Stimulated activated naive CD8-positive, alpha-beta T cell treated with anti-CD3 and anti-CD28 coated beads, Interleukin-15, amount 100 ng/mL, for 72 hours (primary cell): Measurements from ENCODE around the gene CHDH.
A peak's percentile ranks its signal among the peaks of the same experiment; 100 is the strongest.

ENCODE experiments used
- ATAC-seq: fragments of 150-1000 bp; cut with Tn5 transposase; 2 replicates; pipeline ENCODE4 v1.10.0; 2021; ENCODE audit warnings: mild to moderate bottlenecking, moderate library complexity
- DNase-seq, 2 donors: peaks; one replicate each; pipeline ENCODE4 v3.0.0; 2021 to 2022
- H3K27ac Mint-ChIP-seq, 2 donors: one replicate each; pipeline ENCODE4 v1.8.0; 2022; ENCODE audit warnings: mild to moderate bottlenecking in 2 of 2, mixed read lengths in 2 of 2, moderate library complexity in 2 of 2
- H3K27me3 Mint-ChIP-seq: one replicate; pipeline ENCODE4 v1.8.0; 2022; ENCODE audit warnings: mixed read lengths
- H3K4me1 Mint-ChIP-seq: one replicate; pipeline ENCODE4 v1.8.0; 2022; ENCODE audit warnings: mild to moderate bottlenecking, mixed read lengths
- H3K4me3 Mint-ChIP-seq, 2 donors: one replicate each; pipeline ENCODE4 v1.8.0; 2022; ENCODE audit warnings: mild to moderate bottlenecking in 2 of 2, mixed read lengths in 2 of 2, moderate library complexity in 1 of 2
- H3K9me3 Mint-ChIP-seq, 2 donors: one replicate each; pipeline ENCODE4 v1.8.0; 2022; ENCODE audit warnings: mixed read lengths in 2 of 2

The CHDH gene

DNA sequence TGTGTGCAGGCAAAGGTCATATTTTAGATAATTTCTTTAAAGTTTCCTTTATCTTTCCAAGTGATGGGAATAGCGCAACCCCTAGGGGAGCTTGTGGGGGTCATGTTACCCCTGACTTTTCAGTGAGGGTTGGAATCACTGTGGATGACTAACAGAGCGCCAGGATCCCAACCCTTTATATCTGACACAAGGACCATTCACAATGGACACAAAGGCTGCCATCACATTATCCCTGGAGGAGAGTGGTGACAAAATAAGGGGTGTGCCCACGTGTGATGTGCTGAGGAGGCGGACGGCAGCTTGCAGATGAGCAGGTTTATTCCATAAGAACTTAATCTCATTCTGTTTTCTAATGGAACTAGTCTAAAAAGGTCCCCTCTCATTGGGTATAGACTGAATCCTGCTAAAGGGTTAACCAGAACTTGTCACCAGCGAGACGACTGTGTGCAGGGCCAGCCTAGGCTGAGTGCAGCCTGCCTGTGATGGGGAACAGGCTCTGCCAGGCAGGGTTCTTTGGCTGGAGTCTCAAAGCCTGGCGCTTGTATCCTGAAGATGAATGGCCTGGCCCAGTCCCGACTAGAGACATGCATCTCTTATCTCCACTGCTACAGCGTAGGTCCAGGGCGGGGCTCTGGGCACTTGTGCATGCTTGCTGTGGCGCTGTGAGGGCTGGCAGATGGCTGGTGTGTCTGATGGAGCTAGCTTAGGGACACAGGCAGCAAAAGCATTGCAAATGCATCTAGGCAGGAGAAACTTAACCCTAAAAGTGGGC, 50.2 kb downstream of the CHDH start:
- Mint-ChIP-seq H3K27me3 (peaks cover 15% of the 10 kb centered on the region), H3K4me1 (no peaks in the 10 kb centered on the region), H3K27ac (no peak overlapping the region), H3K4me3 (no peak overlapping the region), H3K9me3 (no peaks in the 10 kb centered on the region)
- ATAC-seq (no peak), DNase-seq (no peak)

DNA sequence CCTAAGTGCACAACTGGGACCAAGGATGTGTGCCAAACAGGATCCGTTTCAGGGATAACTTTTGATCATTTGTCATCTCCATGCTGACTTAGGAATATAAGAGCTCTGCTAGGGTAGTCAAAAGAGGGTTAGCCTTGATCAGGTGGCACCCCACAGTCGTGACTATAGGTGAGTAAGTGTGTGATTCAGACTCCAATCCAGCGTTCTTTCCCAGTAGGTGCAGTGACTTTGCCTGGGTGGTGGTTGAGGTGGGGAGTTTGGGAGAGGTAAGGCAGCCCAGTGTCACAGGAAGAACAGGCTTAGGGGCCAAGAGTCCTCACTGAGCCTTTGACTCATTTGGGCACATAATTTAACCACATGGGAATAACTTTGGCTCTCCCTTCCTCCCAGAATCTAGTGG, 51.0 kb downstream of the CHDH start:
- ATAC-seq (no peak), DNase-seq (no peak)
- Mint-ChIP-seq H3K4me3 (no peak overlapping the region), H3K27ac (no peak overlapping the region), H3K4me1 (no peaks in the 10 kb centered on the region), H3K9me3 (no peaks in the 10 kb centered on the region), H3K27me3 (peaks cover 16% of the 10 kb centered on the region)

DNA sequence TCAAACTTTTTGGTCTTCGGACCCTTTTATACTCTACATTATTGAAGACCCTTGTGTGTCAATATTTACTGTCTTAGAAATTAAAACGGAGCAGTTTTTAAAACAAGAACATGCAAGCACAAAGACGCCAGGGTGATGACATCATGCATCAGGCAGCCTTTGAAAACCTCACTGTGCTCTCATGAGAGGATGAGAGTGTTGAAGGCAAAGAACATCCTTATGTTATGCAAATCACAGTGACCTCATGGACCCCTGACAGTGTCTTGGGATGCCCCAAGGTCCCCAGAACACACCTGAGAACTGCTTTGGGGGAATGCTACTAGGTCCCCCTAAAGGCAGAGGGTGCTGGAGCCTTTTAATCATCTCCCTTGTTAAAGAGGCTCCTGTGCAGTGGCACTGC, 51.6 kb downstream of the CHDH start:
- peaks cover 22% of the 10 kb centered on the region for H3K27me3 Mint-ChIP-seq
- no peak overlapping the region for H3K4me3 Mint-ChIP-seq
- ATAC-seq = no peak
- H3K4me1 Mint-ChIP-seq = no peaks in the 10 kb centered on the region
- no peak for DNase-seq
- H3K9me3 Mint-ChIP-seq = no peaks in the 10 kb centered on the region
- H3K27ac Mint-ChIP-seq = no peak overlapping the region

DNA sequence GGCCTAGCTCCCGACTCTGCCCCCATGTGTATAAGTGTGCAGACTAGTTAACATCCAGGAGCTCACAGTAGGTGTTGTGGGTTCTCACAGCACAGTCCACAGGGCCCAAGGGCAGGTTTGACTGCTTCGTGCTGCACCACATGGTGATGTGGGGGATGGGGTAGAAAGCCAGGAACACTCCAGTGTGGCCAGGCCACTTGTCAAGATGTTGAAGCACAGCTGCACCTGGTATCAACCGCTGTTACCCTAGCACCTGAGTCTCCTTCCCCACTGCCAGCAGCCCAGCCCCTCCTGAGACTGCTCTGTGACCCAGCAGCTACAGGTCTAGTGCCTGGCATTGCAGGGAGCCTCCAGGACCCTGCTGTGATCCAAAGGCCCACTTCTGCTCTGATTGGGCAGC, 53.4 kb downstream of the CHDH start:
- DNase-seq = no peak
- Mint-ChIP-seq H3K27me3 (peaks cover 29% of the 10 kb centered on the region), H3K27ac (no peak overlapping the region), H3K4me1 (no peaks in the 10 kb centered on the region), H3K9me3 (no peaks in the 10 kb centered on the region), H3K4me3 (no peak overlapping the region)
- ATAC-seq = no peak

DNA sequence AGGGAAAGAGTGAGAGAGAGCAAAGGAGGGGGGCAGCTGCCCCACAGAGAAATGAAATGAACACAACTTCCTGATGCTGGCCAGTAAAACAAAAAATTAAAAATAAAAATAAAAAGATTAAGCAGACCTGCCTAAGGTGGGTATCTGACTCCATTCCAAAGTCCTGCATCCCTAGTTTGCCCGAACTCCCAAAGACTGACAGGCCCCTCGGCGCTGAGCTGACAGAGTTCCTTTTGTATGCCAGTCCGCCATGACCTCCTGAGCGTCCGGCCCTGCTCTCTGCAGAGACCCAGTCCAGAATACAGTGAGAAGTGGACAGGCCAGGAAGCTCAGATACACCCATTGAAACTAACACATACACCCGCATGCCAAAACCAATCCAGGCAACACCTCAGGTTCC, 54.9 kb downstream of the CHDH start:
- no peaks in the 10 kb centered on the region for H3K4me1 Mint-ChIP-seq
- H3K27me3 Mint-ChIP-seq = peaks cover 36% of the 10 kb centered on the region
- ATAC-seq = no peak
- H3K4me3 Mint-ChIP-seq = no peak overlapping the region
- no peaks in the 10 kb centered on the region for H3K9me3 Mint-ChIP-seq
- H3K27ac Mint-ChIP-seq = no peak overlapping the region
- DNase-seq = no peak

DNA sequence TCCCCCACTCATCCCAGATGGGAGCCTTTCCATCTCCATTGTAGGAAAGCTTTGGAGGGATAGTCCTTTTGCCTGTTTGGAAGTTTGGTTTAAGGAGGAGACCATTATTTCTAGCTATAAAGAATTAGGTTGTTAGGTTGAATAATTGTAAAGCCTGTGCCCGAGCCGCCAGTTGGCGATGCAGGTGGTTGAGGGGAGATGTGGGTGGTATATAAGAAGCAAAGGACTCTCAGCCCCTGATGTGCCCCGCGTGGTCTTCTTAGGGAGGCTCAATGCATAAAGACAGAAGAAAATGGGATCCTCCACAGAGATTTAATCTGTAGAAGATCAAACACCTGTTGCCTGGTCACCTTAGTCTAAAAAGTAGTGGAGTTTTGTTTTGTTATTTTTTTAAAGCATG, 55.7 kb downstream of the CHDH start:
- no peak for ATAC-seq
- no peak overlapping the region for H3K4me3 Mint-ChIP-seq

DNA sequence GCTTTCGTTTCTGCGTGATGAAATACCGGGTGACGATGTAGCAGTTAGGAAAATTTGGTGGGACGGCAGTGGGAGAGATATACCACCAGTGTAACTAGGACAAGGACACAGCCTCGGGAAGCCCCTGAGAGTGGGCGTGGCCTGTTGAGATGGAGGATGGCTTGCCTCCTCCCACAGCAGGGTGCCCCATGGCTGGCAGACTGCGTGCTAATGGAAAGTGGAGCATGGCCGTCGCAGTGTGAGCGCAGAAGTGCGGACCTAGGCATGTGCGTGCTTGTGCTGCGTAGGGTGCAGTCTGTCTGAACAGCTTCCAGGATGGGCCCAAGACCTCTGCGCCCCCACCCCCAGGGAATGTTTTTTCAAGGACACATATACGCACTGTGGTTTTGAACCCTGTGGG, 56.8 kb downstream of the CHDH start:
- no peak overlapping the region for H3K4me3 Mint-ChIP-seq
- H3K4me1 Mint-ChIP-seq = no peaks in the 10 kb centered on the region
- no peaks in the 10 kb centered on the region for H3K9me3 Mint-ChIP-seq
- peaks cover 20% of the 10 kb centered on the region for H3K27me3 Mint-ChIP-seq
- ATAC-seq (no peak), DNase-seq (no peak)
- no peak overlapping the region for H3K27ac Mint-ChIP-seq

More for the DNA sequence above, 55.7 kb downstream of the CHDH start:
- H3K9me3 Mint-ChIP-seq = no peaks in the 10 kb centered on the region
- H3K4me1 Mint-ChIP-seq = no peaks in the 10 kb centered on the region
- H3K27me3 Mint-ChIP-seq = peaks cover 29% of the 10 kb centered on the region
- no peak overlapping the region for H3K27ac Mint-ChIP-seq
- DNase-seq = no peak

DNA sequence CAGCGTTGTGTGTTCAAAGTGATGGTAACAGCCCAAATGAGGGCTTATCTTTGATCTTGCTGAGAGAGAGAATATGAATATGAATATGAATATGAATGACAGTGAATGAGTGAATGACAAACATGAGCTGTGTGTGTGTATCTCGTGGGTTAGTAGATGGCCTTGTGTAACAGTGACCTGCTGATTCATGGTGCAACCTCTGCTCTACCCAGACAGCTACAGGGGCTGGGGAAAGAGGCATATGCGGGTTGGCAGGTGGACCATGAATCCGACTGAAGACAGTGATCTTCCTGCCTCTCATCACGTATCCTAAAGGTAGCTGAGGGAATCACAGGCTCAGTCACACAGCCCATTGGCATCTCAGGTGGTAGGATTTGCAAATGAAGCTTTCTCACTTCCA, 58.2 kb downstream of the CHDH start:
- H3K4me1 Mint-ChIP-seq = no peaks in the 10 kb centered on the region
- no peak overlapping the region for H3K4me3 Mint-ChIP-seq
- peaks cover 20% of the 10 kb centered on the region for H3K27me3 Mint-ChIP-seq
- DNase-seq (no peak), ATAC-seq (no peak)
- H3K27ac Mint-ChIP-seq = no peak overlapping the region
- H3K9me3 Mint-ChIP-seq = no peaks in the 10 kb centered on the region

DNA sequence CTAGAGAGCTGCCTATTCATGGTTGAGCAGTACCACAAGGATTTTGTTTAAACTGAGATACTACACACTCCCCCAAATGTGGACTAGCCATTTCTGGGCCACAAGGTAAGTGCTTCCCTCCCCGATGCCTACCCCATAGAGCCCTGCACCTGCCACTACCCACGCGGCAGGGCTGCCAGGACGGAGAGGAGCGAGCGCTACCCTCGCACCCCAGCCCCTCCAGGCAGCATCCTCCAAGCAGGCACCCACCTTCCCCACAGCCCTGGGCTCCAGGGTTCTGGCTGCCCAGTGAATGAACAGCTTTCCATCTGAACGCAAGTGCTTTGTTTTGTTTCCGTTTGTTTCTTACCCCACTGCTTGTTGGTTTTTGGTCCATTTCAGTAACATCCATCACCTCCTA, 59.2 kb downstream of the CHDH start:
- Mint-ChIP-seq H3K27me3 (peaks cover 20% of the 10 kb centered on the region), H3K4me3 (no peak overlapping the region), H3K27ac (no peak overlapping the region), H3K4me1 (no peaks in the 10 kb centered on the region), H3K9me3 (no peaks in the 10 kb centered on the region)
- no peak for DNase-seq
- no peak for ATAC-seq

DNA sequence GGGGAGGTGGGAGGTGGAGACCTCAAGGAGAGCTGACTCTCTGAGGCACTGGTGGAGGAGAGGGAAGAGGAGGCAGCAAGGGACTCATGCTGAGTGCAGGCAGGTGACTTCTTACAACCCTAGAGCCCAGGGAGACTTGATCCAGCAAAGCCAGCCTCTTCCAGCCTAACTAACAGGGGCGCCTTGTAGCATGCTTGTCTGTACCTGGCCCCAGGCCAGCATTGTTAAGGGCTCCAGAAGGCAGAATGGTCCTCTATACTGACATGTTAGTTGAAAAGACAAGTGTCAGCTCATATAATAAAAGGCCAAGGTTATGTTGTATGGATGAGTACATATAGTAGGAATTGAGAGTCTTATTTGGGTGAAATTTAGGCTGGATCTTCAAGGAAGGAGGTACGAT, 65.4 kb downstream of the CHDH start:
- Mint-ChIP-seq H3K27me3 (no peaks in the 10 kb centered on the region), H3K4me3 (no peak overlapping the region), H3K4me1 (peaks cover 6% of the 10 kb centered on the region), H3K27ac (no peak overlapping the region), H3K9me3 (no peaks in the 10 kb centered on the region)
- ATAC-seq (no peak), DNase-seq (no peak)

DNA sequence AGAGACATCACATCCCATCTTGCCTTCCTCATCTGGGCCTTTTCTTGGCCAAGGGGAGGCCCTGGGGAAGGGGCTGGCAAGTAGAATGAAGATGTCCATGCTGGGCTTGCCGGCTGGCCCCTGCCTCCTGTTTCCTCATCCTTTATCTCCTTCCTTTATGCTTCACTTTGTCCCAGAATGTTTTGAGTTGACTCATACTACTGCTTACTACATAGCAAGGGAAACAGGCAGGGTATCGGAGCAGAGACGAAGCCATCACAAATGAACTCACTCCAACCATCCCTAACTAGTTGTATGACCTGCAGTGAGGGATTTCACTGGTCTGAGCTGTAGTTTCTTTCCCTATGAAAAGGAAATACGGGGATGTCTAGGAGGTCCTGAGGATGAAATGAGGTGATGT, 66.0 kb downstream of the CHDH start:
- H3K27me3 Mint-ChIP-seq = no peaks in the 10 kb centered on the region
- no peak for ATAC-seq

DNA sequence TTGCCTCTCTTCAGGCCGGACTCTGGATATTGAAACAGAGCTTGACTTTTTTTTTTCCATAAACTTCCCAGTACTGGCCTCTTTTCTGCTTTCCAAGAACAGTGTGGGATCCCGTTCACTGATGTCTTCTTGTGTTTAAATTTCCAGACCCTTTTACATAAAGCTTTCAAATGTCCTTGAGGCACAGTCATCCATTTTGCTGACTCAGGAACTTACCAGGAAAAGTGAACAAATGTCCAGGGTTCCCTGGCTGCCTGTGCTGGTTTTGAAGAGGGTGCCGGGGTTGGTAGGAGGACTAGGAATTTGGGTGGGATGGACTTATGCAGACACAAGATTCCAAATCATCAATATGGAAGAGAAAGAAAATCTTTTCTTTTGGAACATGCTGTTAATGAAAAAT, 68.1 kb downstream of the CHDH start:
- no peak overlapping the region for H3K4me3 Mint-ChIP-seq
- no peak for DNase-seq
- no peak overlapping the region for H3K27ac Mint-ChIP-seq
- peaks cover 6% of the 10 kb centered on the region for H3K4me1 Mint-ChIP-seq
- H3K9me3 Mint-ChIP-seq = no peaks in the 10 kb centered on the region
- no peak for ATAC-seq
- no peaks in the 10 kb centered on the region for H3K27me3 Mint-ChIP-seq

More for the DNA sequence above, 66.0 kb downstream of the CHDH start:
- Mint-ChIP-seq H3K9me3 (no peaks in the 10 kb centered on the region), H3K4me1 (peaks cover 6% of the 10 kb centered on the region), H3K27ac (peak overlapping the region in 1 of 2 donors; percentile 47), H3K4me3 (no peak overlapping the region)
- no peak for DNase-seq

DNA sequence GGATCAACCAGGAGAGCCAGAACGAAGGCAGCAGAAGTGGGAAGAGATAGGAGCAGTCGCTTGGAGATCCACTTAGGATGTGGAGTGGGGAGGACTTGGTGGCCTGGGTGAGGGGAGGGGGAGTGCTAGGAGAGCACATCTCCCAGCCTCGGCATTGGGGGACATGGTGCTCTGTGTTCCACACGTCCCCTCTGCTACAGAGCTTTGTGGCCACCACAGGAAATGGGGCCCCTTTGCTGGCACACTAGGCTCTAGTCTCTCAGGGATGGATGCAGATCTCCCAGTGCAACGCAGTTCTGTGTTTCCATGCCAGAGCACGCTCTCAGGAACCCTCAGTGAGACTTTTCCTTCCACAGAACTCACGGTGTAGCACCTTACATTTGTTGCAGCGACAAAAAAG, 68.8 kb downstream of the CHDH start:
- no peak for DNase-seq
- Mint-ChIP-seq H3K4me1 (peaks cover 6% of the 10 kb centered on the region), H3K27ac (no peak overlapping the region), H3K4me3 (no peak overlapping the region), H3K27me3 (no peaks in the 10 kb centered on the region), H3K9me3 (no peaks in the 10 kb centered on the region)
- no peak for ATAC-seq

DNA sequence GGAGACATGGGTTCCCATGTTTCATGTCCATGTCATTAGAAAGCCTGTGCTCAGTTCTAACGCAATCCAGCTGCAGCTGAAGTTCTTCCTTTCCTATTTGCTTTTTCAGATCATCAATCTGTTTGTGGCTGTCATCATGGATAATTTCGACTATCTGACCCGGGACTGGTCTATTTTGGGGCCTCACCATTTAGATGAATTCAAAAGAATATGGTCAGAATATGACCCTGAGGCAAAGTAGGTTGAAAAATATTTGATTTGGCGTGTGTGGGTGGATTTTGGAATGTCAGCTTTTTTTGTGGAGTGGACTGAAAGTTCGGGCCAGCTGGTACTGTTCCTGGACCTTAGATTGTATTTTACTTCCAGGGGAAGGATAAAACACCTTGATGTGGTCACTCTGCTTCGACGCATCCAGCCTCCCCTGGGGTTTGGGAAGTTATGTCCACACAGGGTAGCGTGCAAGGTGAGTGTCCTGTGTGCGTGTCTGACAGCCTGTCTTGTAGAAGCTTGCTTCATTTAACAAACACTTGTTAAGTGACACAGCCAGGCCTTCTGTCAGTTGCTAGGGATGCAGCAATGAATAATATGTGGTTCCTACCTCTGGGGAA, 69.6 kb downstream of the CHDH start:
- Mint-ChIP-seq H3K9me3 (no peaks in the 10 kb centered on the region), H3K4me3 (no peak overlapping the region), H3K27ac (no peak overlapping the region)

DNA sequence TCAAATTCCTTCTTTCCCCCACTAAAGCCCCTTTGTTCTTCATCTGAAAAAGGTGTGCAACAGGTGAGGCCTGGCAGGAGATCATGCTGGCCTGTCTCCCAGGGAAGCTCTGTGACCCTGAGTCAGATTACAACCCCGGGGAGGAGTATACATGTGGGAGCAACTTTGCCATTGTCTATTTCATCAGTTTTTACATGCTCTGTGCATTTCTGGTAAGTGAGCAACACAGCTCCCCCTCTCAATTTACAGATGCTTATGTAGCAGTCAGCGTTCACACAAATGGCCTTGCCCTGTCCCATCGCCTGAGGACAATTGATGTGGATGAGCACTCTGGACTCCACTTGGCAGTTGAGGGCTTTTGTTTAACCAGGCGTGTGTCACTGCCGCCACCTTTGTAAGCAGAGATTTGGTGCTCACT, 70.4 kb downstream of the CHDH start:
- Mint-ChIP-seq H3K4me3 (no peak overlapping the region), H3K4me1 (peaks cover 6% of the 10 kb centered on the region), H3K9me3 (no peaks in the 10 kb centered on the region), H3K27me3 (no peaks in the 10 kb centered on the region), H3K27ac (no peak overlapping the region)
- no peak for DNase-seq
- no peak for ATAC-seq

More for the DNA sequence above, 69.6 kb downstream of the CHDH start:
- DNase-seq = no peak
- peaks cover 6% of the 10 kb centered on the region for H3K4me1 Mint-ChIP-seq
- ATAC-seq = no peak
- no peaks in the 10 kb centered on the region for H3K27me3 Mint-ChIP-seq

DNA sequence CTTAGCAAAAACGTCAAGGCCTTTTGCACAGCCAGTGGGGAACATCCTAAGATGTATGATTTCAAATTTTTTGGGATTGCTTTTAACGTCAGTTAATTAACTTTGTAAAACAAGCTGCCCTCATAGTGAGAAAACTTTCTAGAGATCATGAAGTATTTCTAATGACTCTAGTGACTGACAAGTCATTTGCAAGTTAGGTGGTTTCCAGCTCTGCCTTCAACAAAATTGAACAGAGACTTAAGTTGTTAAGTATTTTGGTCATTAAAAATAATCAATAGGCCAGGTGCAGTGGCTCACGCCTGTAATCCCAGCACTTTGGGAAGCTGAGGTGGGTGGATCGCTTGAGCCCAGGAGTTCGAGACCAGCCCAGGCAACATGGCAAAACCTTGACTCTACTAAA, 71.2 kb downstream of the CHDH start:
- Mint-ChIP-seq H3K4me1 (peaks cover 6% of the 10 kb centered on the region), H3K27ac (no peak overlapping the region), H3K9me3 (no peaks in the 10 kb centered on the region), H3K27me3 (no peaks in the 10 kb centered on the region), H3K4me3 (no peak overlapping the region)
- no peak for ATAC-seq
- DNase-seq = no peak

DNA sequence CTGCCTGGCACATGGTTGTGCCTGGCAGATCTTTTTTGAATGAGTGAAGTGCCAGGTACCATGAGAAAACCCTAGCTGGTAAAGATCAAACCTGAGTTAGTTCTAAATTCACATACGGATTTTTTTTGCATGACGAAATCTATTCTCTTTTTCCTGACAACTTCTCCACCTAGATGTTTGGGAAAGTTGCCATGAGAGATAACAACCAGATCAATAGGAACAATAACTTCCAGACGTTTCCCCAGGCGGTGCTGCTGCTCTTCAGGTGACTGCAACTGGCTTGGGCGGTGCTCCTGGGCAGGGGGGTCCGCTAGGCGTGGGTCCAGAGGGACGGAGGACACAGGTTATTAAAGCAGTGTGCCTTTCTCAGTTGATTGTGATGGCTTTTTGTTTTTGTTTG, 71.8 kb downstream of the CHDH start:
- no peak overlapping the region for H3K4me3 Mint-ChIP-seq
- H3K9me3 Mint-ChIP-seq = no peaks in the 10 kb centered on the region
- no peak for DNase-seq
- no peak for ATAC-seq
- peaks cover 6% of the 10 kb centered on the region for H3K4me1 Mint-ChIP-seq
- no peaks in the 10 kb centered on the region for H3K27me3 Mint-ChIP-seq
- H3K27ac Mint-ChIP-seq = no peak overlapping the region
